Mesothelial cell of epicardium (in vitro differentiated cells): ENCODE results near the gene AGAP3. TPM values are rescaled to one million over a fixed set of nuclear protein-coding genes. Genes with fewer than 3 reads are reported as not detected.

Source experiments
- DNase-seq, 2 experiments: peaks; one replicate each; pipeline ENCODE4 v3.0.0; 2021; ENCODE audit warnings: low spot score in 2 of 2; ENCODE audit not compliant: unreplicated experiment in 2 of 2
- H3K27ac Mint-ChIP-seq: 2 replicates; pipeline ENCODE4 v1.8.0; 2021; ENCODE audit warnings: mixed read lengths
- H3K27me3 Mint-ChIP-seq: 2 replicates; pipeline ENCODE4 v1.8.0; 2021; ENCODE audit warnings: low read depth, mixed read lengths
- H3K36me3 Mint-ChIP-seq: 2 replicates; pipeline ENCODE4 v1.8.0; 2021; ENCODE audit warnings: mixed read lengths
- H3K4me1 Mint-ChIP-seq: 2 replicates; pipeline ENCODE4 v1.8.0; 2021; ENCODE audit warnings: mixed read lengths
- H3K4me3 Mint-ChIP-seq: 2 replicates; pipeline ENCODE4 v1.8.0; 2021; ENCODE audit warnings: mild to moderate bottlenecking, moderate library complexity, mixed read lengths
- H3K9me3 Mint-ChIP-seq: 2 replicates; pipeline ENCODE4 v1.8.0; 2021; ENCODE audit warnings: mixed read lengths
- total RNA-seq: library from RNA; stranded (reverse); gene quantifications from 3 replicates; pipeline ENCODE4 v1.2.1, GENCODE V29; 2021
- TF ChIP-seq, protein P1 (sequence below): fragments of 200-600 bp; sonication (generic); IDR thresholded peaks from one replicate; pipeline ENCODE4 v1.5.0; 2021; ENCODE audit warnings: antibody characterized with exemption; ENCODE audit not compliant: unreplicated experiment

The AGAP3 gene
- total RNA-seq, 1 donor from 2014 or later = 134 TPM

DNA sequence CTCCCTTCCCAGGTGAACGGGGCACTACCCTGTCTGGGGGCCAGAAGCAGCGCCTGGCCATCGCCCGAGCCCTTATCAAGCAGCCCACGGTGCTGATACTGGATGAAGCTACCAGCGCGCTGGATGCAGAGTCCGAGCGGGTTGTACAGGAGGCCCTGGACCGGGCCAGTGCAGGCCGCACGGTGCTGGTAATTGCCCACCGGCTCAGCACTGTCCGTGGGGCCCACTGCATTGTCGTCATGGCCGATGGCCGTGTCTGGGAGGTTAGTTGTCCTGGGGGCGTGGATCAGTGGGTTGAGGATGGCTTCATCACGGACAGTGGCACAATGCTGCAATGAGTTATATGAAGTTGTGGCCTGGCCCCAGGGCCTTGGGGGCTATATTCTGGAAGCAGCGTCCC is 42.3 kb upstream of the AGAP3 start:
- H3K9me3 Mint-ChIP-seq = no peaks in the 10 kb centered on the region
- peaks cover 22% of the 10 kb centered on the region for H3K4me1 Mint-ChIP-seq
- TF ChIP-seq, protein P1, sequence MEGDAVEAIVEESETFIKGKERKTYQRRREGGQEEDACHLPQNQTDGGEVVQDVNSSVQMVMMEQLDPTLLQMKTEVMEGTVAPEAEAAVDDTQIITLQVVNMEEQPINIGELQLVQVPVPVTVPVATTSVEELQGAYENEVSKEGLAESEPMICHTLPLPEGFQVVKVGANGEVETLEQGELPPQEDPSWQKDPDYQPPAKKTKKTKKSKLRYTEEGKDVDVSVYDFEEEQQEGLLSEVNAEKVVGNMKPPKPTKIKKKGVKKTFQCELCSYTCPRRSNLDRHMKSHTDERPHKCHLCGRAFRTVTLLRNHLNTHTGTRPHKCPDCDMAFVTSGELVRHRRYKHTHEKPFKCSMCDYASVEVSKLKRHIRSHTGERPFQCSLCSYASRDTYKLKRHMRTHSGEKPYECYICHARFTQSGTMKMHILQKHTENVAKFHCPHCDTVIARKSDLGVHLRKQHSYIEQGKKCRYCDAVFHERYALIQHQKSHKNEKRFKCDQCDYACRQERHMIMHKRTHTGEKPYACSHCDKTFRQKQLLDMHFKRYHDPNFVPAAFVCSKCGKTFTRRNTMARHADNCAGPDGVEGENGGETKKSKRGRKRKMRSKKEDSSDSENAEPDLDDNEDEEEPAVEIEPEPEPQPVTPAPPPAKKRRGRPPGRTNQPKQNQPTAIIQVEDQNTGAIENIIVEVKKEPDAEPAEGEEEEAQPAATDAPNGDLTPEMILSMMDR = no peak
- peaks cover 10% of the 10 kb centered on the region for H3K36me3 Mint-ChIP-seq
- H3K27me3 Mint-ChIP-seq = peaks cover 2% of the 10 kb centered on the region
- no peak for DNase-seq
- H3K27ac Mint-ChIP-seq = no peak overlapping the region
- no peak overlapping the region for H3K4me3 Mint-ChIP-seq

DNA sequence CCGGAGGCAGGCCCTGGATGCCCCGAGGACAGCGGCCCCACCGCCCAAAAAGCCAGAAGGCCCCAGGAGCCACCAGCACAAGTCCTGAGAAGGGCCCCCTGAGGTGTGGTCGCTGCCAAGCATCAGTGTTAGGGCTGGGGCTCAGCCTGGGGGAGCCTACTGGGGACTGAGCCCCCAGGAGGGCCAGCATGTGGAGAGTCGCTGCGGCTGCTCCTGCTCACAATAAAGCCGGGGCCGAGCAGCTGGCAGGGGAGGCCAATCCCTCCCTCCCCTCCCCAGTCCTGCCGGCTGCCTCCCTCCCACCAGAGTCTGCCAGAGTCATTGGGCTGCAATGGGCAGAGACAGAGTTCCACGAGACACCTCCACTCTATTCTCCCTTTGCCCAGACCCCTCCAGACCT is 41.0 kb upstream of the AGAP3 start:
- no peak overlapping the region for H3K4me3 Mint-ChIP-seq
- TF ChIP-seq, protein P1 = no peak
- H3K4me1 Mint-ChIP-seq = peaks cover 9% of the 10 kb centered on the region
- DNase-seq = no peak
- peaks cover 10% of the 10 kb centered on the region for H3K36me3 Mint-ChIP-seq
- no peak overlapping the region for H3K27ac Mint-ChIP-seq
- no peaks in the 10 kb centered on the region for H3K9me3 Mint-ChIP-seq
- peaks cover 13% of the 10 kb centered on the region for H3K27me3 Mint-ChIP-seq

DNA sequence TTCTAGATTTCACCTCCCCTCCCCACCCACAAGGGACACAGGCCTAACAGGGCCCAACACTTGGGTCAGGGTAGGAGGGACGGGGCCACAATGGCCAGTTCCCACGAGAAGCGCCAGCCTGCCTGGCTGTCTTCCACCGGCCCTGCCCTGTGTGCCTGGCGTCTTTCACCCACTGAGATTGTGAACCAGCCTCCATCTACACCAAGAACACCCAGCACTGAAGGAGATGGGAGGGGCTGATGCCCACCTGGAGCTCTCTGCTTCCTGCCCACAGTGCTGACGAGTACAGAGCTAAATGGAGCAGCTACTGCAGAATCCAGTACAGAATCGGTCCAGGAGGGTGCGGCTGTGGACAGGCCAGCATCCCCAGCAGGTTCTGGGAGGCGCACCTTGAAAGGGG is 40.3 kb upstream of the AGAP3 start:
- TF ChIP-seq, protein P1 = no peak
- DNase-seq = no peak
- Mint-ChIP-seq H3K9me3 (no peaks in the 10 kb centered on the region), H3K27me3 (peaks cover 17% of the 10 kb centered on the region), H3K4me3 (no peak overlapping the region), H3K36me3 (peaks cover 10% of the 10 kb centered on the region), H3K27ac (no peak overlapping the region), H3K4me1 (peaks cover 9% of the 10 kb centered on the region)

DNA sequence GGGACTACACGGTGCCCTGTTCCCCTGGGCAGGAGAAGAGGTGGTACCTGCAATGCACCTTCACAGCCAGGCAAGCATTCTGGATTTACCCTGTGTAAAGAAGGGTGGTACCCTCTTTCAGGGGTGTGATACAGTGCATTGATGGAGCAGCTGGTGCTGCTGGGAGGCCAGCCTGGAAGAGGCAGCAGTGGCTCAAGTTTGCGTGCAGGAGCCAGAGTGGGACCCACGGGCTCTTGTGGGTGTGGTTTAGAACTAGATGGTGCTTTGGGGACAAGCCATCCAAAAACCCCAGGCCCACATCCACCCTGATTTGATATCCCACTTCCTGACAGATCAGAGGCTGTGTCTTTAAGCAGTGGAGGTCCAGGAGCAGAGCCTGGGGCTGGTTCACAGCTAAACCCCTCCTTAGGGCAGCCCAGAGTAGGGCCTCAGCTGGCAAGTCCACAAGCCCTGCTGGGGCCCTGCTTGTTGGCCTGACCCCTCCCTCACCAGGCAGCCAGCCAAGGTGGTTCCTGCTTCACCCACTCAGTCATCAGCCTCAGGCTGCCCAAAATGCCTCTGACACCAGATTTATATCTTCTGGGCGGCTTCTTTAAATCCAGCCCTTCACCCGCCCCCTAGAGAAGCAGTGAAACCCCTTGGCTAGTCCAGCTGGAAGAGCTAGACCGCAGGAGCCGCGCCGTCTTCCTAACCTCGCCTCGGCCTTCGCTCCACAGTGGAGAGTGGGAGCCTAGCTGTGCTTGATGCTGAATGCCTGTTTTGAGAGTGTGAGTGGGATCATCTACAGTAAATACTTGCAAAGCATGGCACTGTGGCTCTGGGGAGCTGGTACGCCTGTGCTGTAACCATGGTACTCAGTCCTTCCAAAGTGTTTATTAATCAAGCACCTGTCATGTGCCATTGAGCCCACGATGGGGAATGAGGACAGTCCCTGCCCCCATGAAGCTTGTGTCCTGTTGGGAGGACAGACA is 39.4 kb upstream of the AGAP3 start:
- no peak overlapping the region for H3K4me3 Mint-ChIP-seq
- no peaks in the 10 kb centered on the region for H3K9me3 Mint-ChIP-seq
- TF ChIP-seq, protein P1 = no peak
- no peak for DNase-seq
- peaks cover 9% of the 10 kb centered on the region for H3K4me1 Mint-ChIP-seq
- no peak overlapping the region for H3K27ac Mint-ChIP-seq
- H3K27me3 Mint-ChIP-seq = peaks cover 21% of the 10 kb centered on the region
- H3K36me3 Mint-ChIP-seq = peaks cover 6% of the 10 kb centered on the region

DNA sequence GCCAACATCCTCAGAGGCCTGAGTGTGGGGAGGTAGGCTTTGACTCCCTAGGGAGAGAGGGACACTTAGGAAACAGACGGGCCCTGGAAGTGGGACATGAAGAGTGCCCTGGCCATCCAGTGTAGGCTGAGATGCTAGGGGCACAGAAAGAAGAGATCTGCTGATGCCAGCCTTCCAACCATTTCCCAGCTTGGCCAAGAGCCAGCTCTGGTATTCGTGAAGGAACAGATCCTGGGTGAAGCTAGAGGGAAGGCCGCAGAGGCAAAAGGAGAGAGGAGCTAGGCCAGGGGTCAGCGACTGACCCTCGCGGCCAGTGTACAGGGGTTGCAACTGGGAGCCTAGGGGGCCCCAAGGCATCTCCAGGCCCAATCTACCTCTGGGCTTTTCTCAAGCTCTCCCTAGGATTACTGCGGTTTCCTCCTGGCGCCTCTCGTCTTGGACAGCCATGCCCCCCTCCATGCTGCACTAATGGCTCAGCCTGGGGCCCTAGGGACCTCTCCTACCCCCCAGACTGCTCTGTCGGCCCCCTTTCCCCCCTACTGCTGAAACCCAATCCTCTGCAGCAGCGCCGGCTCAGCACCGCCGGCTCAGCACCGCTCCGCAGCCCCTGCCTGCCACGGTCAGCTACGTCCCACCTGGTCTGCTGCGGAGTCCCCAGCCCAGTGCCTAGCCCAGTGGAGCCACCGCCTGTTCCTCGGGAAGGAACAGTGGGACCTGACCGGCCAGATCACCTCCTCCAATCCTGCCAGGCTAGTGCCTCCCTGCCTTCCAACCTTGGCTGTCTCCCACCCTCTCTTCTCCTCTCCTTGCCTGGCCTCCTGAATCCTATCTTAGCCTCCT is 38.1 kb upstream of the AGAP3 start, which contains the start of gene ASIC3:
ASIC3 (plus strand) TSS at position 556 of the 840 bp plus-strand sequence. CDS start 355 bp downstream, outside the sequence.
- no peak for DNase-seq
- peaks cover 9% of the 10 kb centered on the region for H3K4me1 Mint-ChIP-seq
- TF ChIP-seq, protein P1 = no peak
- peaks cover 9% of the 10 kb centered on the region for H3K36me3 Mint-ChIP-seq
- no peak within 1 kb of the TSS for H3K27ac Mint-ChIP-seq
- H3K27me3 Mint-ChIP-seq = peaks cover 25% of the 10 kb centered on the region
- no peak within 1 kb of the TSS for H3K4me3 Mint-ChIP-seq
- no peaks in the 10 kb centered on the region for H3K9me3 Mint-ChIP-seq
